Measurements from ENCODE around the gene HMX2. TPM values are rescaled to one million over a fixed set of nuclear protein-coding genes. Genes with fewer than 3 reads are reported as not detected.

Gene HMX2
- total and polyA plus RNA-seq, 2 of the 8 experiments (the other 6 are each of a cell fraction or from before 2014, with no cell fraction given): 2.0 to 2.7 TPM

- 0 out of 2 replicates have a peak, but pooled peaks have one; percentile 34 for TF ChIP-seq GABPA (IDR thresholded peaks at IDR 0.05; ENCODE audit: borderline replicate concordance, insufficient read depth, low read length)
- peak; percentile 94; the same call in 1 of the 2 replicates for TF ChIP-seq CBX8 (IDR thresholded peaks at IDR 0.05; ENCODE audit: borderline replicate concordance, low read depth, low read length)
- TF ChIP-seq CHD1 (IDR thresholded peaks at IDR 0.05; ENCODE audit: low read depth, low read length): no peak
- TF ChIP-seq ASH2L (IDR thresholded peaks at IDR 0.05; ENCODE audit: low read length): peak; percentile 17
- TF ChIP-seq EZH2 (IDR thresholded peaks at IDR 0.05; ENCODE audit: low read depth, low read length, severe bottlenecking): peak; percentile 100
- peak; percentile 66; the same call in 1 of the 2 replicates for TF ChIP-seq RBBP5 (IDR thresholded peaks at IDR 0.05; ENCODE audit: borderline replicate concordance, low read depth, low read length)
- TF ChIP-seq SUZ12 (IDR thresholded peaks at IDR 0.05; ENCODE audit: low read length): peak; percentile 99
- no peak for TF ChIP-seq KDM5A (IDR thresholded peaks at IDR 0.05; ENCODE audit: low read length)
- no peak for TF ChIP-seq YY1 (IDR thresholded peaks at IDR 0.05; ENCODE audit: low read depth, low read length)
Measured at GRCh38 chr10:123136806-123137642, 10.9 kb upstream of the HMX2 start (continued).
